GM19452 (cell line): ENCODE measurements around the gene RHEX.
"Not testable (repeated sequence)": the region's sequence is repeated elsewhere in the genome, so short reads cannot be mapped to it uniquely, and the experiment has no call there.

Experiments
- ATAC-seq: cut with Tn5 transposase; IDR thresholded peaks from one replicate; pipeline ENCODE4 v1.9.1; 2021; ENCODE audit not compliant: unreplicated experiment

RHEX gene

DNA sequence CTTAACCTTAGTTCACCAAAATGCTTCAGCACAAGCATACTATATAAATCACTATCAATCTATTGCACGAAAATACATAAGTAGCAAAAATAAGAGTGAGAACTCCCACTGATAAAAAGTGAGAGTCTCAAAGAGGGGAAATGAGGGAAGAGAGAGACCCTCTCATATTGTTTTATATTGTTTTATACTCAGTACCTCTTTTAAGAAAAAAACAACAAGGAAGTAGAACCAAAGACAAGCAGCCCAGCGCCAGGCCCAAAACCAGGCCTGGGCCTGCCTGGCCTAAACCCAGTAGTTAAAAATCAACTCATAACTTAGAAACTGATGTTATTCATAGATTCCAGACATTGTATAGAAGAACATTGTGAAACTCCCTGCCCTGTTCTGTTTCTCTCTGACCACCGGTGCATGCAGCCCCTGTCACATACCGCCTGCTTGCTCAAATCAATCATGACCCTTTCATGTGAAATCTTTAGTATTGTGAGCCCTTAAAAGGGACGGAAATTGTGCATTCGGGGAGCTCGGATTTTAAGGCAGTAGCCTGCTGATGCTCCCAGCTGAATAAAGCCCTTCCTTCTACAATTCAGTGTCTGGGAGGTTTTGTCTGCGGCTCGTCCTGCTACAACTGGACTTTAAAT, 5.4 kb downstream of the RHEX start:
- ATAC-seq: not testable (repeated sequence)

DNA sequence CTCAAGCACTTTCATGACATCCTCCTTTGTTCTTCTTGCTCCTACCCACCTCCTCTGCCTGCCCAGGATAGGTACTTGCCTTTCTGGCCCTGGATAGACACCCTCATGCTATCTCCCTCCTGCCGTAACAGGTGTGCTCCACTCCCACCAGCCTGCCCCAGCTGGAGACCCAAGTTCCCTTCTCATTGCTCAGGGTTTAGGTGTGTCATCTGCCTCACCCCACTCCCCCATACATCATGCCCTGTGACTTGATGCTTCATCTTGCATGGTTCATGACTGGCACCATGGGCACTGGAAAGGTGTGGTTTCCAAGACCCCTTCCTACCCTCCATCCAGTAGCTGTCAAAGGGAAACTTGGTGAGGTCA, 5.9 kb downstream of the RHEX start:
- no peak for ATAC-seq

GRCh38 chr1:206059355-206059915, 6.5 kb downstream of the RHEX start:
- ATAC-seq: no peak

GRCh38 chr1:206060844-206061243, 7.9 kb downstream of the RHEX start:
- no peak for ATAC-seq

DNA sequence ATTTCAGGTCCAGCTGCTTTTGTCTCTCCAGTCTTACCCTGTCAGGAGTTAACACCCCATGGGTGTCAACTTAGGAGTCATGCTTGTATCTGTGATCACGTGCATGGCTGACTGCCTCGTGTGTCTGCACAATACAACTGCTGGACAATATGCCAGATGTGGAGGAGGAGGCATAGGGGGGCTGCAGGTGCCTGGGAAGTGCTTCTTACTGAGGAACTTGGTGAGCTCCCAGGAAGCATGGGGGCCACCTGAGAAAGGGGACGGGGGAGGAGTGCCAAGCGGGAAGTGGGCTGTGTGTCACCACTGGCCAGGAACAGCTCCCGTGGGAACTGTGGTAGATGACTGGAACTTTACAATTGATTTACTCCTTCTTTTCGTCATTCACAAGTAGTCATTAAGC, 9.5 kb downstream of the RHEX start:
- ATAC-seq: no peak

DNA sequence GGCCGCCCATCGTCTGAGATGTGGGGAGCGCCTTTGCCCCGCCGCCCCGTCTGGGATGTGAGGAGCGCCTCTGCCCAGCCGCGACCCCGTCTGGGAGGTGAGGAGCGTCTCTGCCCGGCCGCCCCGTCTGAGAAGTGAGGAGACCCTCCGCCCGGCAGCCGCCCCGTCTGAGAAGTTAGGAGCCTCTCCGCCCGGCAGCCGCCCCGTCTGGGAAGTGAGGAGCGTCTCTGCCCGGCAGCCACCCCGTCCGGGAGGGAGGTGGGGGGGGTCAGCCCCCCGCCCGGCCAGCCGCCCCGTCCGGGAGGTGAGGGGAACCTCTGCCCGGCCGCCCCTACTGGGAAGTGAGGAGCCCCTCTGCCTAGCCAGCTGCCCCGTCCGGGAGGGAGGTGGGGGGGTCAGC, 11.0 kb downstream of the RHEX start:
- ATAC-seq: not testable (repeated sequence)

DNA sequence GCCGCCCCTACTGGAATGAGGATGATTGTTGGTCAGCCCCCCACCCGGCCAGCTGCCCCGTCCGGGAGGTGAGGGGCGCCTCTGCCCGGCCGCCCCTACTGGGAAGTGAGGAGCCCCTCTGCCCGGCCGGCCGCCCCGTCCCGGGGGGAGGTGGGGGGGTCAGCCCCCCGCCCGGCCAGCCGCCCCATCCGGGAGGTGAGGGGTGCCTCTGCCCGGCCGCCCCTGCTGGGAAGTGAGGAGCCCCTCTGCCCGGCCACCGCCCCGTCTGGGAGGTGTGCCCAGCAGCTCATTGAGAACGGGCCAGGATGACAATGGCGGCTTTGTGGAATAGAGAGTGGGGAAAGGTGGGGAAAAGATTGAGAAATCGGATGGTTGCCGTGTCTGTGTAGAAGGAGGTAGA, 11.5 kb downstream of the RHEX start:
- ATAC-seq: not testable (repeated sequence)

DNA sequence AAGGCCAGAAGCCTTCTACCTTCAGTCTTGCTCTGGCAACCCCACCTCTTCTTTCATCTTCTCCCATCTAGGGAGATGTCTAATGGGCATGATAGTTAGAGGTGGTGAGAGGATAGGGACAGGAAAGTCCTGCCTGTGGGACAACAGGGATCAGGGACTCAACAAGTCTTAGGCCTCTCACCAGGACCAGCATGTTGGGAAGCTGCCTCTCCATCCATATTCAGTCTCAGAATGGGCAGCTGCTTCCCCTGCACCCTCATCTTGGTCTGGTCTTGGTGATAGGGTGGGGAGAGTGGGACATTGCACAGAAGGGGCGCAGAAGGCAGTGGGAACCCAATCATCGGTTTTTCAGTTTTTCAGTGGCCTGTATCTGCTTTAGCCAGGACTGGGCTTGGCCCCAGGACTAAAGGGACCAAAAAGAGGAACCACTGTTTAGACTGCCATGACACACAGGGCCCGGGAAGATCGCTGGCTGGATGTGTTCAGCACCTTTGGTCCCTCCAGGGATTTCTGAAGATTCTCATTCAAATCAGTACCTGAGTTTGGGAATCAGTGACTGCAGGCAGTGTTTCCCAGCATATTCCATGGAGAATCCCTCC, 12.7 kb downstream of the RHEX start:
- ATAC-seq: no peak

DNA sequence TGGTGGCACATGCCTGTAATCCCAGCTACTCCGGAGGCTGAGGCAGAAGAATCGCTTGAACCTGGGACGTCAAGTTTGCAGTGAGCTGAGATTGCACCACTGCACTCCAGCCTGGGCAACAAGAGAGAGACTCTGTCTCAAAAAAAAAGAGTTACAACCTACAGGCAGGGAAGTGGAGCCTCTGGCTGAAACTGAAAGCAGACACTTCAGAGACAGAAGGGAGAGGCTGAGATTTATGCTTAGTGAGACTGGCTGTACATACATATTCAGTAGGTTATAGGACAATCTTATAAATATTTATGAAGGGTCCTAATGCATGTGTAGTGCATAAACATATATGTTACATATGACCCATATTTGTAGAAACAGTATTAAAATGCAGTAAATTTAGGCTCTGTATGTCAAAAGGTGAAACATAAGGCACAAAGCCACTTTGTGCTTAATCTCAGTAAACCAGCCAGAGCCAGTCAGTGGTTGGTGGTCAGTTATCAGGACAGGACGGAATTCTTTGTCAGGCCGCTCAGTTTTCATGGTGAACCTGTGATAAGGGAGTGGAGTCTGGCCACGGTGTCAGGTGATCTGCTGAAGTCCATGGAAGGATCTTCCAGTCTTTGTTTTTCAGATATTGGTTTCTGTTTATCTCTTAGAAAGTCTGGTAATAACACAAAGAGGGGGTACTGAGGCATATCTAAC, 13.7 kb downstream of the RHEX start:
- peak; percentile 75 for ATAC-seq

- ATAC-seq: no peak
These were observed 14.7 kb downstream of the RHEX start for GRCh38 chr1:206067486-206068227.

DNA sequence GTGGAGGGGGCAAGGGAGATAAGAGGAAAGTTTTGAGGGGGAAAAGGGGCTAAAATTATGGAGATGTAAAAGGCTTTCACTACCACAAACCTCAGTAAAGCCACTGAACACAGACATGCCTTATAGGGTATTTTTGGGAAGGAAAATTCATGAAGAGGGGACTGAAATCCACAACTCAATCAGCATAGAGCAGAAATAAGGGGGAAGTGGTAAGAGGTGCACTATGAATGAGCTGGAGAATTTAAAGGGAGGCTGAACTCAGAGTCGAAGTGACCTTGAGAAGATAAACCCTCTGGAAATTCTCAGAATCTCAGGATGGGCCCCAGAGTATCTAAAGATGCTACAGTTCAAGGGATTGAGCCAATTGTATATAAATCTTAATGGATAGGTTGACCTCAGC, 15.3 kb downstream of the RHEX start:
- ATAC-seq: no peak

DNA sequence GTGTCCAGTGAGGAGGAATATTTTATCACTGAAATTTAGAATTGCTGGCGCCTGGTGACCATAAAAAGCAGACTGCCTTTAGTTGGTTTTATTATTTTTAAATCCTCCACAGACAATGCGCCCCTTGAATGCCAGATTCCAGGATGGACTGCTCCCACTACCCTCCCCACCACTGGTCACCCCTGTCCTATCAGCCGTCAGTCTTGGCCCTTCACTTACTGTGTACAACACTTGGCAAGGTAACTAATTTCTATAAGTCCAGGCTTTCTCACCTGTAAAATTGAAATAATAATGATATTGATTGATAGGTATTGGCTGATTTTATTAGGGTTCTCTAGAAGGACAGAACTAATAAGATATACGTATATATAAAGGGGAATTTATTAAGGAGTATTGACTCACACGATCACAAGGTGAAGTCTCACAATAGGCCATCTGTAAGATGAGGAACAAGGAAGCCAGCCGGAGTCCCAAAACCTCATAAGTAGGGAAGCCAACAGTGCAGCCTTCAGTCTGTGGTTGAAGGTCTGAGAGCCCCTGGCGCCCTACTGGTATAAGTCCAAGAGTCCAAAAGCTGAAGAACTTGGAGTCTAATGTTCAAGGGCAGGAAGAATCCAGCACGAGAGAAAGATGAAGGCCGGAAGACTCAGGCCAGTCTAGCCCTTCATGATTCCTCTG, 17.8 kb downstream of the RHEX start:
- no peak for ATAC-seq

DNA sequence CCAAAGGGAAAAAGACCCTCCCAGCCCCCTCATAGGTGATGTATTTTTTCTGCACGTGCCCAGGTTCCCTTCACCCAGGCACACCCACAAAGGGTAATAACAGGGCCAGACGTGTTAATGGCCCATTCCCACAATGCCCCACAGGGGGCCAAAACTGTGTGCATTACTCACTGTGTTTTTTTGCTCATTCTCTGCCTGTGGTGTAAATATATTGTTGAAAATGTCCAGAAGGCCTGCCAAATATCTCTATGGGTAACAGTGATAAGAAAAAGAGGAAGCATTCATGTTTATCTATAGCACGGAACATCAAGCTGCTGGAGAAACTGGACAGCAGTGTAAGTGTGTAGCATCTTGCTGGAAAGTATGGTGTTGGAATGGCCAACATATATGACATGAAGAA, 21.9 kb downstream of the RHEX start:
- ATAC-seq: no peak

DNA sequence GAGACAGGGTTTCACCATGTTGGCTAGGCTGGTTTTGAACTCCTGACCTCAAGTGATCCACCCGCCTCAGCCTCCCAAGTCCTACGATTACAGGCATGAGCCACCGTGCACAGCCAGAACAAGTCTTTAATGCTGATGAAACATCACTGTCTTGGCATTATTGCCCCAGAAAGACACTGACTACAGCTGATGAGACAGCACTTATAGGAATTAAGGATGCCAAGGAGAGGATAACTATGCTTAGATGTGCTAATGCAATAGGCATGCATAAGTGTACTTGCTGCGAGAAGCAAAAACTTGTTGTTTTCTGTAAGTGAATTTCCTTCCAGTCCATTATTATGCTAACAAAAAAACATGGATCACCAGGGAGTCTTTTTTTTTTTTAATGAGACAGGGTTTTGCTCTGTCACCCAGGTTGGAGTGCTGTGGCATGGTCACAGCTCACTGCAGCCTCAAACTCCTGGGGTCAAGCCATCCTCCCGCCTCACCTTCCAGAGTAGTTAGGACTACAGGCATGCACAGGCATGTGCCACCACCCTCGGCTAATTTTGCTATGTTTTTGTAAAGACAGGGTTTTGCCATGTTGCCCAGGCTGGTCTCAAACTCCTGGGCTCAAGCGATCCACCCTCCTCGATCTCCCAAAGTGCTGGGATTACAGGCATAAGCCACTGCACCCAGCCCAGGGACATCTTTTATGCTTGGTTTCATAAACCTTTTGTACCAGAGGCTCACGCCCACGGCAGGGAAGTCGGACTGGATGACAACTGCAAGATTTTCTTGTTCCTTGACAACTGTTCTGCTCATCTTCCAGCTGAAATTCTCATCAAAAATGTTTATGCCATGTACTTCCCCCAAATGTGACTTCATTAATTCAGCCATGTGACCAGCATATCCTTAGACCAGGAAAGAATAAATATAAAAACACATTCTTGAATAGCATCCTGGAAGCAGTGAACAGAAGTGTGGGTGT, 23.1 kb downstream of the RHEX start:
- ATAC-seq: no peak

- ATAC-seq: no peak
These were observed 26.2 kb downstream of the RHEX start for GRCh38 chr1:206079135-206079534.

- ATAC-seq: no peak
These were observed 27.2 kb downstream of the RHEX start for GRCh38 chr1:206080026-206080820.

- no peak for ATAC-seq
These were observed 28.9 kb downstream of the RHEX start for GRCh38 chr1:206081856-206082255.

DNA sequence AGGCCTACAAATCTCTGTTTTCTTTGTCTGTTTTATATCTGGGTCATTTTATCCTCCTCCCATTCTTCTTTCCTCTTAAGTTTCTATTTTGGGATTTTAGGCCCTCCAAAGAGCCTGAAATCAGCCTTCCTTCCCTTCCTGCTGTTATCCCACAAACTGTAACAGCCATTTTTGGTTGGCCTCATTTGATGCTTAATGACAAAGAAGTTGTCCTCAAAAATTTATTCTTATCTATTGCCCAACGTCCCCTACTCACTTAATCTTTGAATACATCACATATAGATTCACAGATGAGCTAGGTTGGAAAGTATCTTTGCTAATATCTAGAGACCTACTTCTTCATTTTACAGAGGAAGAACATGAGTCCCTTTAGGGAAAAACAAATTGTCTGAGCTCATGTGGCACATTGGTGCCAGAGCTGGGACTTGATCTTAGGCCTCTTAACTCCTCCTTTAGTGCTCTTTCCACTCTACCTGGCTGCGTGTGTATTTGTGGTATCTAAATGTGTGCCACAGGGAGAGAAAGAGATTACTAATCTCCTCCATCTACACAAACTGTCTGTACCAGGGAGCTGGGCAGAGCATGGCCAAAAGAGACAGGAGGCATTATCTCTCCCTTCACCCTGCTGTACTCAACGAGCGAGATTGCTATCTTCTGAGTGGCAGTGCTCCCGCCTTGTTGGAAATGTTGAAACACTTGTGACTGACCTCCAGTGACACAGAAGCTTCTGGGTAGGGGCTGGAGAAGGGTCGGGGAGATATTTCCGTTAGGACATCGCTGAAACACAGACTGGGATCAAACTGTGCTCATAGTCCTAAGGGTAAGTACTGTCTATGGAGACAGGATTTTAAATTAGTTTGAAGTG, 30.1 kb downstream of the RHEX start:
- no peak for ATAC-seq
